22Rv1 (cell line): ENCODE data around the gene AP1S3.

Source experiments
- ZFX ChIP-seq: fragments of 450-650 bp; IDR thresholded peaks from 2 replicates; pipeline ENCODE4 v1.6.1; 2017; ENCODE audit warnings: antibody characterized with exemption, borderline replicate concordance
- TF ChIP-seq, protein P1 (sequence below): fragments of 450-650 bp; IDR thresholded peaks from 2 replicates; pipeline ENCODE4 v1.5.1; 2017; ENCODE audit warnings: mild to moderate bottlenecking

DNA sequence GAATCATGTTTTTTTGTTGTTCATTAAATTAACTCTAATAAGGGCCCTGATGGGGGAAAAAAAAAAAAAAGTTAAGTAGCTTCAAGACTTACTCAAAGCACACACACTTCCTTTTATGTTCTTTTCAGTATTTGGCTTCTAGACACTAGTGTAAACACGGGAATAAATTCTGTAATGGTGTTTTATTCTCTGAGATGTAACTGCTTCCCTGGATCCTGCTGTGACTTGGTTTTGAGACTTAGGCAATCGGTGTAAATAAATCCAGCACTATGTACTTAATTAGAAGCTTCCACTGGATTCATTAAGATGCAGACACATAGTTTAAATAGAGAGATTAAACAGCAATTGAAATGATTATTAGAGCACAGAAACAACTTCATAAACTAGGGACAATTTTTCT lies 26.1 kb upstream of the AP1S3 start:
- TF ChIP-seq, protein P1, sequence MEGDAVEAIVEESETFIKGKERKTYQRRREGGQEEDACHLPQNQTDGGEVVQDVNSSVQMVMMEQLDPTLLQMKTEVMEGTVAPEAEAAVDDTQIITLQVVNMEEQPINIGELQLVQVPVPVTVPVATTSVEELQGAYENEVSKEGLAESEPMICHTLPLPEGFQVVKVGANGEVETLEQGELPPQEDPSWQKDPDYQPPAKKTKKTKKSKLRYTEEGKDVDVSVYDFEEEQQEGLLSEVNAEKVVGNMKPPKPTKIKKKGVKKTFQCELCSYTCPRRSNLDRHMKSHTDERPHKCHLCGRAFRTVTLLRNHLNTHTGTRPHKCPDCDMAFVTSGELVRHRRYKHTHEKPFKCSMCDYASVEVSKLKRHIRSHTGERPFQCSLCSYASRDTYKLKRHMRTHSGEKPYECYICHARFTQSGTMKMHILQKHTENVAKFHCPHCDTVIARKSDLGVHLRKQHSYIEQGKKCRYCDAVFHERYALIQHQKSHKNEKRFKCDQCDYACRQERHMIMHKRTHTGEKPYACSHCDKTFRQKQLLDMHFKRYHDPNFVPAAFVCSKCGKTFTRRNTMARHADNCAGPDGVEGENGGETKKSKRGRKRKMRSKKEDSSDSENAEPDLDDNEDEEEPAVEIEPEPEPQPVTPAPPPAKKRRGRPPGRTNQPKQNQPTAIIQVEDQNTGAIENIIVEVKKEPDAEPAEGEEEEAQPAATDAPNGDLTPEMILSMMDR, result no peak
- TF ChIP-seq ZFX, result no peak
